ENCODE results near the gene TMEM184B.
"Not testable (repeated sequence)": the region's sequence is repeated elsewhere in the genome, so short reads cannot be mapped to it uniquely, and the experiment has no call there.

TMEM184B gene

DNA sequence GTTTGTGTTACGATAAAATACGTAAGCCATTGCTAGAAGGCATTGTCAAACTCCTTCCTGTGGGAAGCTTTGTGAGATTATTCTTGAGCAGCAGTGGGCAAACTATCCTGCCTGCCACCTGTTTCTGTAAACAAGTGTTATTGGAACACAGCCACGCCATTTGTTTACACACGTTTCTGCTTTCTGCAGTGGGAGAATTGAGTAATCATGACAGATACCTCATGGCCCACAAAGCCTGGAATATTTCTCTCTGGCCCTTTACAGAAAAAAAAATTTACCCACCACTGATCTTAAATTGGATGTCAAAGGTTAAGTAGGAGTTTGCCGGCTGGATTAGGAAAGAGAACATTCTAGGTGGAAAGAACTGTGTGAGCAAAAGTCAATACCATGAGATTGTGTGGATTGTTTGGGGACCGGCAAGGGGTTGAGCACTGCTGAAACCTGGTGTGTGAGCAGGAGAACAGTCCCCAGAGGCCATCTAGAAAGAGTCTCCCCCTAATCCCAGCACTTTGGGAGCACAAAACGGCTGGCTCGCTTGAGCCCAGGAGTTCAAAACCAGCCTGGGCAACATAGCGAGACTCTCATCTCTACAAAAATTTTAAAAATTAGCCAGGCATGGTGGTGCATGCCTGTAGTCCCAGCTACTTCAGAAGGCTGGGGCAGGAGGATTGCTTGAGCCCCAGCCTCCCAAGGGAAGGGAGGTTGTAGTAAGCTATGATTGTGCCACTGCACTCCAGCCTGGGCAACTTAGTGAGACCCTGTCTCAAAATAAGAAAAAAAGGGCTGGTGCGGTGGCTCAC, 85.2 kb downstream of the TMEM184B start:
- DNase-seq: peak in 1 of 56 donors; percentile 3

DNA sequence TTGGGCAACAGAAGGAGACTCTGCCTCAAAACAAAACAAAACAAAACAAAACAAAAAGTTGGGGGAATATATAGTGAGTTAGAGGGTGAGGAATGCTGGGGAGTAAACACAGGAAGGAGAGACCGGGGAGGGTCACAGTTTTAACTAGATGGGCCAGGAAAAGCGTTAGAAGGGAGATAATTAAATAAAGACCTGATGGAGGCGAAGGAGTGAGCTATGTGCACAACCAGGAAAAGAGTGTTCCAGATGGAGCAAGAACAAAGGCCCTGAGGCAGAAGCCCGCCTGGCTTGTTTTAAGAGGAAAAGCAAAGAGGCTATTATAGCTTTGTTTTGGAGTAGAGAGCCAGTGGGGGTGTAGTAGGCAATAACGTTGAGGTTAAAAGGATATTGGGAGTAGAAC, 86.4 kb downstream of the TMEM184B start:
- no peak for DNase-seq

DNA sequence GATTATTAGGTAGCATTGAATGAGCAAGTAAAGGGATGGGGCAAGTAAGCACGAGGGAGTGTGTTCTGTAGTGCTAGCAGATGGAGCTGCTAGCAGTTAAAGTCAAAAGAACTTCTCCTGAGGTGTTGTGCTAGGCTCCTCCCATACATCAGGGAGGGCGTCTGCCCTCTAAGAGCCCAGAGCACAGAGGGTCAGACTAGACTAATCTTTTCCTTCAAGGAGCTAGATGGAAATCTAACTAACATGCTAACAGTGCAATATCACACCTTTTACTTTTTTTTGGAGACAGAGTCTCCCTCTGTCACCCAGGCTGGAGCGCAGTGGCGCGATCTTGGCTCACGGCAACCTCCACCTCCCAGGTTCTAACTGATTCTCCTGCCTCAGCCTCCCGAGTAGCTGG, 88.0 kb downstream of the TMEM184B start:
- no peak for DNase-seq

DNA sequence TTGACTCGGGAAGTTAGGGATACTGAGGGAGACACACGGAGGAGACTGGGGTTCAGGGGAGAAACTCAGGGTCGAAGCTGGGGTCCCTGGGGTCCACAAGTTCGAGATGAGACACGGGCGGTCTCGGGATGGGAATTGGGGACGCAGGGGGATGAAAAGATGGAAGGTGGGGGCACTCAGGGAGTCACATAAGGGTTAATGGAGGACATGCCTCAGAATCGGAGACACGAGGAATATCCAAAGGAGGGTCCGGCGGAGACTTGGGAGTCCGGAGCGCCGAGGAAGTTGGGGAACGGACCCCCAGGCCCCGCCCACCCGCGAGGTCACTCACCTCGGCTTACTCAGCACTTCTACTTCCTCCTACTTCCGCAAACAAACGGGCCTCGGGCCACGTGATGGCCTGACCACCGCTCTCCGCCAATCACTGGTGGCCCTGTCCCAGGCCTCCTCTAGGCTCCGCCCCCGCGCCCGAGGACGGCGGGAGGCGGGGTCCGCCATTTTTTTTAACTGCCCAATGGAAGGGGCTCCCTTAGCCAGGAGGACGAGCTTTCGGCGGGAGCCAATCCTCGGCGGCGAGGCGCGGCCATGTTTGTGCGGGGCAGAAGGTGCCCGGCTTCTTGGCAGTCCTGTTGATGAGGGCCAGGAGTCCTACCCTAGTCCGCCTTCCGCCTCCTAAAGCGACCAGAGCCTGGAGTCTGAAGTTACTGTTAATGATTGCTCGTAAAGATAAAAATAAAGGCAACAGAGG, 91.2 kb downstream of the TMEM184B start, which contains the start of gene PLA2G6:
Gene PLA2G6 (minus strand): TSS at position 378 of the 748 bp plus-strand sequence. CDS start 12,404 bp downstream, outside the sequence.
- peak; percentile 83 to 99 (median 97) for DNase-seq

DNA sequence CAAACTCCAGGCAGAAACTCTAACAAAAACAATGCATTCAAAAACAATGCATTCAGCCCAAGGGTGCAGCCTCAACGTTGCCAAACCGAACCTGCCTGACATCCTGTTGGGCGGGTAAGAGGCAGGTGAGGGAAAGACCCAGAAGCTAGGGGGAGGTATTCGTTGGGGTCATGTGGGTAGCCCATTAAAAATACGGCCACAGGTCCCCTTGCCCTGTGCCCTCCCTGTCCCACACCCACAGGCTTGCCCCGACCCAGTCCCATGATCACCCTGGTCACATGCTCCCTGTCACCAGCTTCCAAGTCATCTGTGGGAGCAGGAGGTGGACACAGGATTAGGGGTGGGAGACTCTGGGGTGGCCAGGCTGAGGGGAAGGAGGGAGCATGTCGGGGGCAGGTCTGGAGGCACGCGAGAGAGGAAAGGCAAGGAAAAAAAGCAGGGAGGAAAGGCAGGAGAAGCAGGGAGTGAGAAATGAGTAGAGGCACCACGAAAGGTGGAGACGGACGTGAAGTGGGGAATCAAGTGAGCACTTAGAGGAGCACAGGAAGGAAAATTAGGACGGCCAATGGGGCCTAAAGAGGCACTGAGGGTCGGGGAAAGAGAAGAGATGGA, 91.9 kb downstream of the TMEM184B start:
- DNase-seq: peak in 40 of 56 donors; percentile 19 to 76 (median 52)

DNA sequence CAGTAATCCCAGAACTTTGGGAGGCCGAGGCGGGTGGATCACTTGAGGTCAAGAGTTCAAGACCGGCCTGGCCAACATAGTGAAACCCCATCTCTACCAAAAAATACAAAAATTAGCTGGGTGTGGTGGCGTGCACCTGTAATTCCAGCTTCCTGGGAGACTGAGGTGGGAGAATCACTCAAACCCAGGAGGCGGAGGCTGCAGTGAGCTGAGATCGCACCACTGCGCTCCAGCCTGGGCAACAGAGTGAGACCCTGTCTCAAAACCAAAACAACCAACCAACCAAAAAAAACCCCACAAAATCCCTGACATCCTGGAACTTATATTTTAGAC, 94.2 kb downstream of the TMEM184B start:
- DNase-seq: not testable (repeated sequence)

DNA sequence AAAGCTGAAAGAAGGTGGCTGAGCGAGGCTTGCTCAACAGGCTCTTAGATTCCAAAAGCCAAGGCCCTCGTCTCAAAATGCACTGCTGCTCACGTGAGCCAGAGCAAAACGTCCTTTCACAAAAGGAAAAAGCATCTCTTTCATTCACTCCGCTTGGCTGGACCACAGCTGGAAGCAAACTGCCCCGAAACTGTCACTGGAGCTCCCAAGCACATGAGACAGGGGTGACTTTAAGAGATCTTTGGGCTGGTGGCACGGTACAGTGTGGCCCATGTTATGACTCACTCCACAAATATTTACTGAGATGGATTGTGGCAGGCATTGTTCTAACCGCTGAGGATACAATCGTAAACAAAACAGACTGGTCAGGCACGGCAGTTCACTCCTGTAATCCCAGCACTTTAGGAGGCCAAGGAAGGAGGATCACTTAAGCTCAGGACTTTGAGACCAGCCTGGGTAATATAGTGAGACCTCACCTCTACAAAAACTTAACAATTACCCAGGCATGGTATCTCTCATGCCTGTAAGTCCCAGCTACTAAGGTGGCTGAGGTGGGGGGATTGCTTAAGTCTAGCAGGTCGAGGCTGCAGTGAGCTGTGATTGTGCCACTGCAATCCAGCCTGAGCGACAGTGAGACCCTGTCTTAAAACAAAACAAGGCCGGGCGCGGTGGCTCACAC, 94.7 kb downstream of the TMEM184B start:
- DNase-seq: peak in 30 of 56 donors; percentile 13 to 72 (median 38)

DNA sequence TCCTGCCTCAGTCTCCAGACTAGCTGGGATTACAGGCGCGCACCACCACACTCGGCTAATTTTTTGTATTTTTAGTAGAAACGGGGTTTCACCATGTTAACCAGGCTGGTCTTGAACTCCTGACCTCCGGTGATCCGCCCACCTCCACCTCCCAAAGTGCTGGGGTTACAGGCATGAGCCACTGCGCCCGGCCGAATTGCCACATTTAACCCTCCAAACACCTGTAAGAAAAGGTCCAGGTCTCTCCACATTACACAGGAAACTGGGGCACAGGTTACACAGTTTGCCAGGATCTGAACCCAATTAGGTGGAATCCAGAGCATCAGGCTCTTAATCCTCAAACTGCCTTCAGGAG, 95.3 kb downstream of the TMEM184B start:
- not testable (repeated sequence) for DNase-seq

DNA sequence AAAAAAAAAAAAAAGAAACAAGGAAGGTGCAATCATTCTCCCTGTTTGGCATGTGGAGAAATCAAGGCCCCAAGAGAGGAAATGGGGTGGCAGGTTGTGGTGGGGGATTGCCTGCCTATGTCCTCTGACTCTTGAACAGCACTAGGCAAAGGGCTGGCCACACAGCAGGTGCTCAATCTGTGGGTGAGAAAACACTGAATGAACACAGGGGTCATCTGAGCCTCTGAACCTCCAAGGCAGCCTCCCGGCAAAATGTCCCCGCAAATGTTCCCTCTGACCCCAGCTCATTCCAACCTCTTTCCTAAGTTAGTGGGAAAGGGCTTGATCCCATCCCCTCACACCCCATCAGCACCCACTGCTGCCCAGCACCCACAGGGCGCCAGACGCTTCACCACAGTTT, 95.8 kb downstream of the TMEM184B start:
- DNase-seq: no peak

DNA sequence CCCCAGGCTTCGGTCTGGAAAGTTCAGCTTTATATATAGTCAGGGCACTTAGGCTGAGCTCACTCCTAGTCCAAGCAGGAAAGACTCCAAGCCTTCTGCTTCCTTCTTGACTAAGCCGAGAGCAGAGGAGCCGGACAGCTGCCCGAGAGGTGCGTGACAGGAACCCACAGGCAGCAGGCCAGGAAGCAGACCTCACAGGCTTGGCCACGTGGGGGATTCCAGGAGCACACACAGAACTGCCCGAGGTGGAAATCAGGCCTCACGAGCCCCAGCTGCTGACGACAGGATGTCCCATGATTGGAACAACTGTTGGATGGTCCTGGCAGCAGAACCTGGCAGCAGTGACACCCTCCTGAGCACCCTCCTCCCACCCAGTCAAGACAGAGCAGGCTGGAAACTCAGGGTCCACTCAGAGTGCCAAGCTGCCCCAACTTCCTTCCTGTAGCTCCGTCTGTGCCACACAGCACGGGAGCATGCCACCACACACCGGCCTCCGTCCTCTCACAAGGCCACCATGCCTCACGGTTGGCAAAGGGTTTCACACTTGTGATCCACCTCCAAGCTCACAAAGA, 96.6 kb downstream of the TMEM184B start:
- DNase-seq: peak in 17 of 56 donors; percentile 4 to 50 (median 22)

DNA sequence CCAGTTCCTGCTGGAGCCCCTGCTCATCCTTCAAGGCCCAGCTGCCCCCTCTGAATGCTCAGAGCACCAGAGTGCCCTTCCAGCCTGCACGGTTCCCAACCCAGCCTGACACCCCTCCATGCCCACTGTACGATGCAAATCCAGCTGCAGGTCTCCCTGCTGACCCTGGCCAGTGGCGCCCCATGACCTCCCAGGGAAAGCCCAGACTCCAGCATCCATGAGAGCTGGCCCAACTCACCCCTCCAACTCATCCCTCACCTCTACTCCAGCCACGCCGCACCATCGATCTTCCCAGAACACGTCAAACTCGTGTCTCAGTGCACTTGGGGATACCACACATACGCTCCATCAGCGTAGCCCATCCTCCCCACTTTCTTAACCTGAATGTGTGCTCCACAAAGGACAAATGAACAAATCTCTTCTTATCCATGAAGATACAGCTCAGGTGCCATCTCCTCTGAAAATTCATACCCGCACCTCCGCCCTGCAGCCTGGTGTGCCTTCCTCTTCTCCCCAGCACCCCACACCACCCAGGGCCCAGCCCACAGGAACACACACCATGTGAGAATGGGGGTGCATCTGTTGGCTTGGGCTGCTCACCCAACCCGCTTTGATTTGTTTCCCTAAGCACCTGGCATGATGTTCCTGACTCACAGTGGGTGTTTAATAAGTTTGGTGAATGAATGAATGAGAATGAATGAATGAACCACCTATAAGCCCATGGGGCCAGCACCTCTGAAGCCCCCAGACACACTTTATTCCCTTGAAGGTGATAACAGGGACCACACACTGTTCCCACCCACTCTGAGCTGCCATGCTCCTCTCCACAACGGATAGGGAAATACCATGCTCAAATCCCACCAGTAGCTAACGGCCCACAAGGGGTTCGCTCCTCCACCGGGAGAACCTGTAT, 97.3 kb downstream of the TMEM184B start:
- DNase-seq: no peak

DNA sequence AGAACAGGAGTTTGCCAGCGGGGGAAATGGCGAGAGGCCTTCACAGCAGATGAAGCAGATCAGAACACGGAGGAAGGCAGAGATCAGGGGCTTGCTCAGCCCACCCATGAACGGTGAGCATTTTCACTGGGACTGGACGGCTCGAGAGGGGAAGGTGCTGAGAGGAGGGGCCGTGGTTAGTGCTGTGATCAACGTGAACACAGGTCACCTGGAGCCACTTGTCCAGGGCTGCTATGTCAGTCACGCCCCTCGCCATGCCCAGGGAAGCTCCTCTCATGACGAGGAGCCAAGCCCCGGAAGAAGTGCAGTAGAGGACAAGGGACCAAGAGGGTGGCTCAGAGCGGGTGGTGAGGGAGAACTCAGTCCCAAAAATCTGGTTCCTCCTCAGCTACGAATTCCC, 98.2 kb downstream of the TMEM184B start:
- no peak for DNase-seq

DNA sequence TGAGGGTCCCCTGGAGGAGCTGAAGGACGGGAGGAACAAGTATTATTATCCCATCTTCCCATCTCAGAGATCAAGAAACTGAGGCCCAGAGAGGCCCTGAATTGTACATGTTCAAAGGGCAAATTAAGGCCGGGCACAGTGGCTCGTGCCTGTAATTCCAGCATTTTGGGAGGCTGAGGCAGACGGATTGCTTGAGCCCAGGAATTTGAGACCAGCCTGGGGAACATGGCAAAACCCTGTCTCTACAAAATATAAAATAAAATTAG, 99.2 kb downstream of the TMEM184B start:
- no peak for DNase-seq

DNA sequence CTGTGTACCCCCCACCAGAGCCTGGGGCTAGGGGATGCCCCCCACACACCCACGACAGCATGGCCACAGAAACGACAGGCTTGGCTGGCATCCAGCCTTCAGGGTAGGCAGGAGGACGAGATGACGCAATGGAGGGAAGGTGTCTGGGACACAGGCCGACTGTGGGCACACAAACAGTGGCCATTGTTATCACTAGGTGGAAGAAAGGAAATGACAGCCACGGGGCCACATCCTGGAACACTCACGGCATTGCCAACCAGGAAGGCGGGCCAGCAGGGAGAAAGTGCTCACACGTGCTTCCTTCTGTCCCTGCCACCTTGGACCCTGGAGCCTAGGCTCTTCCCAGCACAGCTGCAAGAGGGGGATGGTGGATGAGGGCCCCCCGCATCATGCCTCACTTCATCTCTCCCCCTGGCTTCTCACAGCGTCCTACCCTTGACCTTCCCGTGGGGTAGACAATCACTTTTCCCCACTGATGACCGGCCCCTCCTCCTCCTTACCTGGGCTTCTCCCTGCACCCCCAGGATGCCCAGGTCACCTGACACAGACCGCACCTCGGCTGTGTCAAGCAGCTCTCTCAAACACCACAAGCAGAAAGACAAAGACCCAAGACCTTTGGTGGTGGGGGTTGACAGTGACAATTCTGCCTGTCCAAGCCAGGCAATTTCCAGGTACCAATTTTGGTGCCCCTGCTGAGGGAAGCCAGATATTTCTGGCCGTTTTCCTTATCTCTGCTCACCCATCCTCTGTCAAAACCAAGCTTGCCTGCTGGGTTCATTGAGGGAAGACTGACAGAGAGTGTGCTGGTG, 99.8 kb downstream of the TMEM184B start:
- DNase-seq: peak in 31 of 56 donors; percentile 11 to 80 (median 59)

DNA sequence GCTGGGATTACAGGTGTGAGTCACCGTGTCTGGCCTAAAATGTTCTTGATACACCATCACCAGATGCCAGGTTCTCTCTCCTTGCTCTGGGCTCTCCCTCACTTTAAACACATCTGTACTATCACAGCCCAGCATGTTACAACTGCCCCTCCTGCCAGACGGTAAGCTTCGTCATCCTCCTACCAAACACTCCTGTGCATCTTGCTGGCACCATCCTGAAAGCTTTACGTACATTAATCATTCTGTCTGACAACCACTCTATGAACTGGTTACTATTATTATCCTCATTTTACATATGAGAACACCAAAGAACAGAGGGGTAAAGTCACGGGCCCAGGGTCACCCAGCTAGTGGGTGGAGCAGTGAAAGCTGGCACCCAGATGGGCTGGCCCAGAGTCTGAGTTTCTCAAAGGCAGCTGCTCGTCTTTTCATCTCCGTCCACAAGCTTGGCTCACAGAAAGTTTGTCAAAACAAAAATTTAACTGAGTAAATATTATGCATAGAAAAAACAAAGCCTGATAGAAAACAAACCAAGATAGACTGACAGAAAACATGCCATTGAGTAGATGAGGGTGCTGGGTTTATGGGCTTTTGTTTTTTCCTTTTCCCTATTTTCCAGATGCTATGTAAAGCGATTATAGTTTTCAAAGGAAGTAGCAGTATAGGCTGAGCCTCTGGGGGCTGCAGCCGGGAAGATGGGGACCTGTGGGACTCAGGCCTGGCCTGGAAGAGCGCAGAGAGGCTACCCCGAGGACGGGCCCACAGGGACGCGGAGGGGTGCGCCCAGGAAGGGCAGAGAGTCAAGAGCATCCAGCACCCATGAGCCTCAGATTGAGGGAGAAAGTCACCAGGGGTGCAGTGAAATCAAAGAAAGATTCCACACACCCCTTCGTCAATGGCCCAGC, 100.6 kb downstream of the TMEM184B start:
- no peak for DNase-seq

DNA sequence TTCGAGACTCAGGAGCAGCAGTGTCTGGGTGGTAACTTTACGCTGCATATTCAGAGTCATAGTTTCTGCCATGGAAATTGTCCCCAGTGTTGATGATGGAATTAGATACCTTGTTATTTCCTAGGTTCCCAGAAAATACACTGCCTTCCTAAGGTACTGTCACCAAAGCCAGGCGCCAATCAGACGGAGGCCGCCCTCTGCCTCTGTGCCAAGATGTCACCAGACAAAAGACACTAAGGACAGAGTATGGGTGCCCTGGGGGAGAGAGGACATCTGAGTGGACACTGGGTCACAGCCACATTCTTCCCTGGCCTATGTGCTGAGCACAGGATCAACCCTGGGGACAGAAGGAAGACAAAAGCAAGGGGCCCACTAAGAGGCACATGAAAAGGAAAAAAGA, 102.3 kb downstream of the TMEM184B start:
- DNase-seq: no peak
